Smooth muscle cell (in vitro differentiated cells): ENCODE data around the gene EXPH5. TPM values are rescaled to one million over a fixed set of nuclear protein-coding genes. Genes with fewer than 3 reads are reported as not detected.

ENCODE experiments used
- DNase-seq: peaks from one replicate; lab custom pipeline; 2025; ENCODE audit not compliant: unreplicated experiment; lab: John Stamatoyannopoulos, UW
- H2AFZ ChIP-seq: fragments of 200-600 bp; sonication (generic); 2 replicates; pipeline ENCODE4 v1.6.0; 2016; ENCODE audit warnings: antibody characterized with exemption, low read depth, mild to moderate bottlenecking
- H3F3A ChIP-seq: fragments of 200-600 bp; sonication (generic); 2 replicates; pipeline ENCODE4 v1.6.0; 2017; ENCODE audit warnings: antibody characterized with exemption, low read depth
- H3K27ac ChIP-seq: fragments of 200-600 bp; sonication (generic); 2 replicates; pipeline ENCODE4 v1.5.1; 2016; ENCODE audit warnings: low read depth, mild to moderate bottlenecking
- H3K27me3 ChIP-seq: fragments of 200-600 bp; sonication (generic); 2 replicates; pipeline ENCODE4 v1.6.1; 2016; ENCODE audit warnings: low read depth, mild to moderate bottlenecking
- H3K36me3 ChIP-seq: fragments of 200-600 bp; sonication (generic); 2 replicates; pipeline ENCODE4 v1.5.1; 2016; ENCODE audit warnings: low read depth
- H3K4me1 ChIP-seq: fragments of 200-600 bp; sonication (generic); 2 replicates; pipeline ENCODE4 v1.5.1; 2016; ENCODE audit warnings: low read depth
- H3K4me2 ChIP-seq: fragments of 200-600 bp; sonication (generic); 2 replicates; pipeline ENCODE4 v1.6.0; 2016; ENCODE audit warnings: mild to moderate bottlenecking
- H3K4me3 ChIP-seq: fragments of 200-600 bp; sonication (generic); 2 replicates; pipeline ENCODE4 v1.5.1; 2016; ENCODE audit warnings: mild to moderate bottlenecking
- H3K79me2 ChIP-seq: fragments of 200-600 bp; sonication (generic); 2 replicates; pipeline ENCODE4 v1.6.0; 2016; ENCODE audit warnings: low read depth, mild to moderate bottlenecking
- H3K9ac ChIP-seq: fragments of 200-600 bp; sonication (generic); 2 replicates; pipeline ENCODE4 v1.6.0; 2016; ENCODE audit warnings: low read depth
- H3K9me3 ChIP-seq: fragments of 200-600 bp; sonication (generic); replicated peaks from 2 replicates; pipeline ENCODE4 v1.5.1; 2016; ENCODE audit warnings: low read depth
- H4K20me1 ChIP-seq: fragments of 200-600 bp; sonication (generic); 2 replicates; pipeline ENCODE4 v1.6.0; 2016; ENCODE audit warnings: low read depth
- WGBS: methylation state at CpG from one replicate; pipeline ENCODE4 v1.1.7; 2016; ENCODE audit warnings: low lambda C conversion rate; 5-methylcytosine and 5-hydroxymethylcytosine counted together
- polyA plus RNA-seq: library from polyadenylated mRNA; unstranded; fragments of >200 nt; fragmentation: Nextera tagmentation; extraction: Ambion mirVana; gene quantifications from 2 replicates; pipeline ENCODE4 v1.2.1, GENCODE V29; 2016
- total RNA-seq: library from RNA; depleted of rRNA; stranded (reverse); fragments of >200 nt; gene quantifications from 2 replicates; pipeline ENCODE4 v1.2.3, GENCODE V29; 2014
- TF ChIP-seq, protein P1 (sequence below): fragments of 200-600 bp; sonication (generic); IDR thresholded peaks from 2 replicates; pipeline ENCODE4 v1.5.1; 2017; ENCODE audit warnings: borderline replicate concordance, mild to moderate bottlenecking, antibody characterized with exemption; ENCODE audit not compliant: insufficient read depth, poor library complexity, severe bottlenecking

Gene EXPH5
- total and polyA plus RNA-seq, 2 experiments from 2014 or later, result 0.54 to 6.9 TPM

GRCh38 chr11:108518581-108518980 is 75.0 kb downstream of the EXPH5 start:
- WGBS, result 42% methylated on average over 10 of the region's 10 CpGs
- H3K4me2 ChIP-seq, result no peak overlapping the region
- TF ChIP-seq, protein P1, sequence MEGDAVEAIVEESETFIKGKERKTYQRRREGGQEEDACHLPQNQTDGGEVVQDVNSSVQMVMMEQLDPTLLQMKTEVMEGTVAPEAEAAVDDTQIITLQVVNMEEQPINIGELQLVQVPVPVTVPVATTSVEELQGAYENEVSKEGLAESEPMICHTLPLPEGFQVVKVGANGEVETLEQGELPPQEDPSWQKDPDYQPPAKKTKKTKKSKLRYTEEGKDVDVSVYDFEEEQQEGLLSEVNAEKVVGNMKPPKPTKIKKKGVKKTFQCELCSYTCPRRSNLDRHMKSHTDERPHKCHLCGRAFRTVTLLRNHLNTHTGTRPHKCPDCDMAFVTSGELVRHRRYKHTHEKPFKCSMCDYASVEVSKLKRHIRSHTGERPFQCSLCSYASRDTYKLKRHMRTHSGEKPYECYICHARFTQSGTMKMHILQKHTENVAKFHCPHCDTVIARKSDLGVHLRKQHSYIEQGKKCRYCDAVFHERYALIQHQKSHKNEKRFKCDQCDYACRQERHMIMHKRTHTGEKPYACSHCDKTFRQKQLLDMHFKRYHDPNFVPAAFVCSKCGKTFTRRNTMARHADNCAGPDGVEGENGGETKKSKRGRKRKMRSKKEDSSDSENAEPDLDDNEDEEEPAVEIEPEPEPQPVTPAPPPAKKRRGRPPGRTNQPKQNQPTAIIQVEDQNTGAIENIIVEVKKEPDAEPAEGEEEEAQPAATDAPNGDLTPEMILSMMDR, result no peak
- H2AFZ ChIP-seq, result no peak overlapping the region
- no peaks in the 10 kb centered on the region for H4K20me1 ChIP-seq
- H3K4me1 ChIP-seq, result no peaks in the 10 kb centered on the region
- H3K36me3 ChIP-seq, result no peaks in the 10 kb centered on the region
- H3K79me2 ChIP-seq, result no peaks in the 10 kb centered on the region
- no peaks in the 10 kb centered on the region for H3K27me3 ChIP-seq
- H3F3A ChIP-seq, result no peaks in the 10 kb centered on the region
- peak overlapping the region; percentile 72 for H3K27ac ChIP-seq
- H3K4me3 ChIP-seq, result no peak overlapping the region
- no peak for DNase-seq
- H3K9ac ChIP-seq, result peak overlapping the region; percentile 23
- H3K9me3 ChIP-seq, result no peaks in the 10 kb centered on the region

DNA sequence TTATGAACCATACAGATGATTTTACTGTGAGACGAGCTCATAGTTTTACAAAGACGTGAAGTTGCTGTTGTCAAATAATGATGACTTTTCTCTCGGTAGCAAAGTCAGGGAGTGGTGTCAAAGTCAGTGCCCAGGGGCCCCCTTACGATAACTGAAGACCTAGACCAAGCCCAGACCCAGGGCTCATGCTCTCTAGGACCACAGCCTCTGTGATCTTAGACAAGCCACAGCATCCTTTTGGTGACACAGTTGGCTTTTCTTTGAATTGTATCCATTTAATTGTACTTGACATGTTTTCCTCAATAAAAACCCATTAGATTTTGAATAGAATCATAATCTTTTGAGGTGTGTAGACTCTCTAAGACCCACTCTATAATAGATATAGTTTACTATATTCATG is 77.4 kb downstream of the EXPH5 start:
- H4K20me1 ChIP-seq, result no peaks in the 10 kb centered on the region
- H3K9ac ChIP-seq, result no peak overlapping the region
- H3K79me2 ChIP-seq, result no peaks in the 10 kb centered on the region
- no peaks in the 10 kb centered on the region for H3K9me3 ChIP-seq
- H3K4me3 ChIP-seq, result no peak overlapping the region
- no peaks in the 10 kb centered on the region for H3K4me1 ChIP-seq
- no peak overlapping the region for H3K4me2 ChIP-seq
- H3K27me3 ChIP-seq, result no peaks in the 10 kb centered on the region
- TF ChIP-seq, protein P1, result no peak
- no peak overlapping the region for H3K27ac ChIP-seq
- H3K36me3 ChIP-seq, result no peaks in the 10 kb centered on the region
- H3F3A ChIP-seq, result no peaks in the 10 kb centered on the region
- DNase-seq, result no peak
- WGBS, result 91% methylated on average over 4 of the region's 4 CpGs
- no peak overlapping the region for H2AFZ ChIP-seq

GRCh38 chr11:108512708-108513107 is 80.9 kb downstream of the EXPH5 start:
- Histone ChIP-seq H3F3A (no peaks in the 10 kb centered on the region), H2AFZ (no peak overlapping the region), H3K9ac (no peak overlapping the region), H3K27ac (no peak overlapping the region), H3K9me3 (no peaks in the 10 kb centered on the region), H3K36me3 (no peaks in the 10 kb centered on the region), H3K4me3 (no peak overlapping the region), H3K27me3 (no peaks in the 10 kb centered on the region), H3K79me2 (no peaks in the 10 kb centered on the region), H3K4me1 (no peaks in the 10 kb centered on the region), H3K4me2 (no peak overlapping the region), H4K20me1 (no peaks in the 10 kb centered on the region)
- no peak for DNase-seq
- 82% methylated on average over 2 of the region's 2 CpGs for WGBS
- TF ChIP-seq, protein P1, result no peak

- Histone ChIP-seq H3F3A (no peaks in the 10 kb centered on the region), H3K9ac (no peak overlapping the region), H3K36me3 (no peaks in the 10 kb centered on the region), H3K27me3 (no peaks in the 10 kb centered on the region), H4K20me1 (no peaks in the 10 kb centered on the region), H3K4me3 (no peak overlapping the region), H3K4me2 (peak overlapping the region; percentile 9), H3K4me1 (no peaks in the 10 kb centered on the region), H3K9me3 (no peaks in the 10 kb centered on the region), H3K79me2 (no peaks in the 10 kb centered on the region), H2AFZ (peak overlapping the region; percentile 72), H3K27ac (peak overlapping the region; percentile 59)
- DNase-seq, result no peak
- TF ChIP-seq, protein P1, result no peak
- WGBS, result 76% methylated on average over 2 of the region's 2 CpGs
Observed at GRCh38 chr11:108511851-108512474, 81.6 kb downstream of the EXPH5 start.
